PC-3 (cell line): ENCODE measurements around the gene PLEKHM3. TPM values are rescaled to one million over a fixed set of nuclear protein-coding genes. Genes with fewer than 3 reads are reported as not detected.
"Not testable (repeated sequence)": the region's sequence is repeated elsewhere in the genome, so short reads cannot be mapped to it uniquely, and the experiment has no call there.

Experiments used
- ATAC-seq: fragments of 200-7000 bp; cut with Tn5 transposase; 2 replicates; pipeline ENCODE4 v1.9.1; 2020; ENCODE audit warnings: mild to moderate bottlenecking, moderate library complexity
- BruUV-seq: library from RNA; stranded (reverse); fragments of 400-500 nt; replicated peaks from 2 replicates; lab custom pipeline; 2021; lab: Mats Ljungman, UMichigan
- CTCF ChIA-PET: fragments of 300-600 bp; sonication (Branson Sonifier 250); formaldehyde crosslinking; loops from one replicate; lab custom pipeline; 2022; ENCODE audit warnings: antibody characterized with exemption; lab: Charles Lee
- POLR2A ChIA-PET: fragments of 300-600 bp; sonication (Branson Sonifier 250); formaldehyde crosslinking; loops from one replicate; lab custom pipeline; 2022; ENCODE audit warnings: antibody characterized with exemption; ENCODE audit not compliant: unreplicated experiment; lab: Charles Lee
- DNase-seq: peaks from one replicate; pipeline ENCODE4 v3.0.0-alpha.2; 2015
- H2AFZ ChIP-seq: fragments of 300-600 bp; sonication (generic); 2 replicates; pipeline ENCODE4 v1.6.0; 2016; ENCODE audit warnings: antibody characterized with exemption, low read length
- H3F3A ChIP-seq: fragments of 300-600 bp; sonication (generic); one replicate; pipeline ENCODE4 v1.6.0; 2017; ENCODE audit warnings: antibody characterized with exemption, low read length, control low read depth, mild to moderate bottlenecking; ENCODE audit not compliant: unreplicated experiment
- H3K27ac ChIP-seq: fragments of 300-600 bp; sonication (generic); 2 replicates; pipeline ENCODE4 v1.5.1; 2016; ENCODE audit warnings: mild to moderate bottlenecking, low read length
- H3K27me3 ChIP-seq: fragments of 300-600 bp; sonication (generic); 2 replicates; pipeline ENCODE4 v1.6.1; 2016; ENCODE audit warnings: low read length, mixed read lengths
- H3K36me3 ChIP-seq: fragments of 300-600 bp; sonication (generic); 2 replicates; pipeline ENCODE4 v1.6.1; 2016; ENCODE audit warnings: low read depth, mixed run types, low read length, mixed read lengths
- H3K4me1 ChIP-seq: fragments of 300-600 bp; sonication (generic); 2 replicates; pipeline ENCODE4 v1.5.1; 2016; ENCODE audit warnings: low read length; ENCODE audit not compliant: insufficient read depth
- H3K4me2 ChIP-seq: fragments of 300-600 bp; sonication (generic); 2 replicates; pipeline ENCODE4 v1.6.0; 2016; ENCODE audit warnings: low read length
- H3K4me3 ChIP-seq: fragments of 300-600 bp; sonication (generic); 2 replicates; pipeline ENCODE4 v1.5.1; 2016; ENCODE audit warnings: mild to moderate bottlenecking, low read length, mixed read lengths
- H3K79me2 ChIP-seq: fragments of 300-600 bp; sonication (generic); 2 replicates; pipeline ENCODE4 v1.6.1; 2017; ENCODE audit warnings: low read length, mixed read lengths
- H3K9ac ChIP-seq: fragments of 300-600 bp; sonication (generic); 2 replicates; pipeline ENCODE4 v1.6.0; 2016; ENCODE audit warnings: mild to moderate bottlenecking, low read length
- H3K9me2 ChIP-seq: fragments of 300-600 bp; sonication (generic); replicated peaks from 2 replicates; pipeline ENCODE4 v1.6.1; 2016; ENCODE audit warnings: mixed run types, low read length, mixed read lengths
- H3K9me3 ChIP-seq: fragments of 300-600 bp; sonication (generic); 2 replicates; pipeline ENCODE4 v1.6.1; 2016; ENCODE audit warnings: low read length, mixed read lengths
- H4K20me1 ChIP-seq: fragments of 300-600 bp; sonication (generic); 2 replicates; pipeline ENCODE4 v1.6.1; 2016; ENCODE audit warnings: low read length, mixed read lengths
- EZH2 ChIP-seq: fragments of 300-600 bp; sonication (generic); IDR thresholded peaks from one replicate; pipeline ENCODE4 v1.6.1; 2017; ENCODE audit warnings: antibody characterized with exemption, mild to moderate bottlenecking, low read length; ENCODE audit not compliant: unreplicated experiment
- EZH2phosphoT487 ChIP-seq: fragments of 300-600 bp; sonication (generic); IDR thresholded peaks from 2 replicates; pipeline ENCODE4 v1.6.1; 2018; ENCODE audit warnings: mild to moderate bottlenecking, antibody characterized with exemption, low read length, borderline replicate concordance
- intact Hi-C: fragments of 100-400 bp; cut with micrococcal nuclease; formaldehyde crosslinking; loops from 2 replicates; pipeline ENCODE4 v1.9.0; 2023
- total RNA-seq: library from RNA; depleted of rRNA; stranded (reverse); fragments of >200 nt; gene quantifications from 2 replicates; pipeline ENCODE4 v1.2.3, GENCODE V29; 2014
- TF ChIP-seq, protein P1 (sequence below): fragments of 300-600 bp; sonication (generic); conservative IDR thresholded peaks from 2 replicates; pipeline ENCODE4 v1.5.1; 2017; ENCODE audit warnings: antibody characterized with exemption, low read depth, mild to moderate bottlenecking, low read length

The PLEKHM3 gene
- total RNA-seq, 1 experiment from 2014 or later: 5.9 TPM

DNA sequence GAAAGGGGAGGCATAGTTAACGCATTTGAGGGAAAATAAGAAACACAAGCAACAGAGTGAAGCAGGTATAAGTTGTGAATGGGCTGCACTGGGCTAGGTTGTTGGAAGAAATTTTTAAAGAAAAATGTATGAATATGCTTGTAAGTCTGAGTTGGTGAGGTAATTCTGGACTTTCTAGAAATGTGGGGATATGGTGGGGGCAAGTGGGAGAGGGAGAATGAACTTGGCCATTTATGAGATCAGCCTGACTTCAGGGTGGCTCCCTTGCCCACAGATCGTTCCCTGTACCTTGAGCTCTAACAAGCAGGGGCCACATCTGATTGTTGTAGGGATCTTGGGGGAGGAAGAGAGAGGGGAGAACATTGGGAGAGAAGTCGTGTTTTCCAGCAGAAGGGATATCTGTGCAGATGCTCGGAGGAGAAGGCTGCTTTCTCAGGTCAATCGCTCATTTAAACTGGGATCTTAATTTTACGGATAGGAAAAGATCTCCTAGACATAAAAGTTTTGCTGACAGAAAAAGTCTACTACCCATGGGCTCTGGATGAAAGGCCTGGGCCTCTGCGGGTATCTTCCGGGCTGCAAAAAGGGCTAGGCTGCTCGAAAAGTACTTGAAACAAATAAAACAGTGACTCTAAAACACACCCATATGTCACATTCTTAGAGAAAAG lies 213.1 kb downstream of the PLEKHM3 start:
- H3K36me3 ChIP-seq: no peaks in the 10 kb centered on the region
- no peak overlapping the region for H3K4me3 ChIP-seq
- DNase-seq (no peak), ATAC-seq (no peak)
- no peaks in the 10 kb centered on the region for H3K27me3 ChIP-seq
- H3K9me3 ChIP-seq: no peaks in the 10 kb centered on the region
- H3K4me1 ChIP-seq: peaks cover 12% of the 10 kb centered on the region; the same call in 1 of the 2 replicates
- CTCF ChIA-PET: no interaction called here
- no peak for TF ChIP-seq EZH2phosphoT487
- TF ChIP-seq EZH2: no peak
- TF ChIP-seq, protein P1, sequence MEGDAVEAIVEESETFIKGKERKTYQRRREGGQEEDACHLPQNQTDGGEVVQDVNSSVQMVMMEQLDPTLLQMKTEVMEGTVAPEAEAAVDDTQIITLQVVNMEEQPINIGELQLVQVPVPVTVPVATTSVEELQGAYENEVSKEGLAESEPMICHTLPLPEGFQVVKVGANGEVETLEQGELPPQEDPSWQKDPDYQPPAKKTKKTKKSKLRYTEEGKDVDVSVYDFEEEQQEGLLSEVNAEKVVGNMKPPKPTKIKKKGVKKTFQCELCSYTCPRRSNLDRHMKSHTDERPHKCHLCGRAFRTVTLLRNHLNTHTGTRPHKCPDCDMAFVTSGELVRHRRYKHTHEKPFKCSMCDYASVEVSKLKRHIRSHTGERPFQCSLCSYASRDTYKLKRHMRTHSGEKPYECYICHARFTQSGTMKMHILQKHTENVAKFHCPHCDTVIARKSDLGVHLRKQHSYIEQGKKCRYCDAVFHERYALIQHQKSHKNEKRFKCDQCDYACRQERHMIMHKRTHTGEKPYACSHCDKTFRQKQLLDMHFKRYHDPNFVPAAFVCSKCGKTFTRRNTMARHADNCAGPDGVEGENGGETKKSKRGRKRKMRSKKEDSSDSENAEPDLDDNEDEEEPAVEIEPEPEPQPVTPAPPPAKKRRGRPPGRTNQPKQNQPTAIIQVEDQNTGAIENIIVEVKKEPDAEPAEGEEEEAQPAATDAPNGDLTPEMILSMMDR: no peak
- H3K9me2 ChIP-seq: no peaks in the 10 kb centered on the region
- no TSS peak for BruUV-seq
- POLR2A ChIA-PET: no interaction called here
- H4K20me1 ChIP-seq: no peaks in the 10 kb centered on the region
- H3K79me2 ChIP-seq: no peaks in the 10 kb centered on the region
- H3F3A ChIP-seq: no peaks in the 10 kb centered on the region
- H2AFZ ChIP-seq: no peak overlapping the region
- intact Hi-C loops: no loop called here
- H3K27ac ChIP-seq: no peak overlapping the region
- no peak overlapping the region for H3K4me2 ChIP-seq
- H3K9ac ChIP-seq: no peak overlapping the region

DNA sequence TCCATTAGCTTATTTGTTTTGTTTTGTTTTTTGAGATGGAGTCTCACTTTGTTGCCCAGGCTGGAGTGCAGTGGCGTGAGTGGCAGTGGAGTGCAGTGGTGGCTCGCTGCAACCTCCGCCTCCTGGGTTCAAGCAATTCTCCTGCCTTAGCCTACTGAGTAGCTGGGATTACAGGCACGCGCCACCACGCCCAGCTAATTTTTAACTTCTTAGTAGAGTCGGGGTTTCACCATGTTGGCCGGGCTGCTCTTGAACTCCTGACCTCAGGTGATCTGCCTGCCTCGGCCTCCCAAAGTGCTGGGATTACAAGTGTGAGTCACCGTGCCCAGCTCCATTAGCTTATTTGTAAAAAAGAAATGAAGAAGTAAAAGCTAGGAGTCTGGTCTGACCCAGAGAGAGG lies 213.7 kb downstream of the PLEKHM3 start:
- DNase-seq, ATAC-seq, H3K79me2 ChIP-seq, CTCF ChIA-PET, intact Hi-C loops, H3K4me2 ChIP-seq, H2AFZ ChIP-seq, POLR2A ChIA-PET, H3K36me3 ChIP-seq, H3K4me3 ChIP-seq, H3K27ac ChIP-seq, H3K9me3 ChIP-seq, H3F3A ChIP-seq, H3K9ac ChIP-seq, BruUV-seq, H3K27me3 ChIP-seq, H3K9me2 ChIP-seq, H4K20me1 ChIP-seq: not testable (repeated sequence)
- H3K4me1 ChIP-seq: peaks cover 12% of the 10 kb centered on the region; the same call in 1 of the 2 replicates

DNA sequence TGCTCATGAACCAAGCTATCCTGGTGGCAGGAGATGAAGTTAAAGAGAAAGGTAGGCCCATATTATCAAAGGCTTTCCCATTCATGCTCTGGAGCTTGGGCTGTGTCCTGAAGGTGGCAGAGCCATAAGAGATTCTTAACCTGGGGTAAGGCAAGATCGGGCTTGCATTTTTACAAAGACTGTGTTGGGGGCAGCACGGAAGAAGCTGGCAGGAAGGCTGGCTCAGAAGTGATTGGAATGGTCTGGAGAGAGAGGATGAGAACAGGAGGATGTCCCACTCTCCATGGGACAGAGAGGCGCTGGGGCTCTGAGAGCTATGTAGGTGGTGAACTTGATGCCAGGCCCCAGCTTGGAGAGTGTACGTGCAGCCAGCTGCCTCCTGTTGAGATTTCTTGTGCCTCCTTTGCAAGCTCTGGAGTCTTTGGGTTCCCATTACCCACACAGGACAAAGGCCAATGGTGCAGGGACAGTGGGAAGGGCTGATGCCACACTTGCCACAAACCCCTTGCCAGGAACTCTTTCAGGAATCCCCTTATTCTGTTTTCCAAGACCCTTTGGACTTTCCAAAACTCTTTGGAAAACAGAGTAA lies 215.0 kb downstream of the PLEKHM3 start:
- H4K20me1 ChIP-seq: no peaks in the 10 kb centered on the region
- H3K4me1 ChIP-seq: peaks cover 22% of the 10 kb centered on the region
- TF ChIP-seq, protein P1: no peak
- TF ChIP-seq EZH2 (no peak), EZH2phosphoT487 (no peak)
- no peaks in the 10 kb centered on the region for H3F3A ChIP-seq
- intact Hi-C loops: no loop called here
- ChIA-PET POLR2A (no interaction called here), CTCF (no interaction called here)
- ATAC-seq: no peak
- H3K27me3 ChIP-seq: no peaks in the 10 kb centered on the region
- peak overlapping the region; percentile 70; the same call in 1 of the 2 replicates for H2AFZ ChIP-seq
- peak overlapping the region; percentile 14; the same call in 1 of the 2 replicates for H3K4me2 ChIP-seq
- H3K9me2 ChIP-seq: no peaks in the 10 kb centered on the region
- no peak overlapping the region for H3K9ac ChIP-seq
- H3K36me3 ChIP-seq: no peaks in the 10 kb centered on the region
- no peaks in the 10 kb centered on the region for H3K79me2 ChIP-seq
- H3K27ac ChIP-seq: no peak overlapping the region
- H3K9me3 ChIP-seq: no peaks in the 10 kb centered on the region
- no peak overlapping the region for H3K4me3 ChIP-seq
- BruUV-seq: no TSS peak
- no peak for DNase-seq
